ENCODE results near the gene GTF2F2. TPM values are rescaled to one million over a fixed set of nuclear protein-coding genes. Genes with fewer than 3 reads are reported as not detected.
A peak's percentile ranks its signal among the peaks of the same experiment; 100 is the strongest.

The GTF2F2 gene
- total and polyA plus RNA-seq, 2 experiments from 2014 or later = 42.1 to 75.6 TPM

DNA sequence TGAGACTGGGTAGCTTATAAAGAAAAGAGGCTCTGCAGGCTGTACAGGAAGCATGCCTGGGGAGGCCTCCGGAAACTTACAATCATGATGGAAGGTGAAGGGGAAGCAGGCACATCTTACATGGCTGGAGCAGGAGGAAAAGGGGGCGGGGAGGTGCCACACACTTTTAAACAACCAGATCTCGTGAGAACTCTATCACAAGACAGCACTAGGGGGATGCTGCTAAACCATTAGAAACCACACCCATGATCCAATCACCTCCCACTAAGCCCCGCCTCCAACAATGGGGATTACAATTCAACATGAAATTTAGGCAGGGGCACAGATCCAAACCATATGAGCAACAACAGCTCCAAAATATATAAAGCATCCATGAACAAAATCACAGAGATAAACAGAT, 46.5 kb upstream of the GTF2F2 start:
- H3F3A ChIP-seq (replicated peaks; ENCODE audit: low read depth) = no peaks in the 10 kb centered on the region
- H2AFZ ChIP-seq = no peak overlapping the region
- no peak overlapping the region for H3K4me3 ChIP-seq
- no peaks in the 10 kb centered on the region for H4K20me1 ChIP-seq (replicated peaks; ENCODE audit: insufficient read depth)
- ATAC-seq (peak; percentile 59), DNase-seq (ENCODE audit: low spot score) (peak; percentile 72)
- Mint-ChIP-seq H3K36me3 (ENCODE audit: low read depth) (no peaks in the 10 kb centered on the region), H3K27ac (no peak overlapping the region), H3K4me3 (no peak overlapping the region; the same call in 2 of the 3 replicates), H3K4me1 (peaks cover 5% of the 10 kb centered on the region; the same call in 2 of the 3 replicates), H3K9me3 (no peaks in the 10 kb centered on the region), H3K27me3 (ENCODE audit: insufficient read depth, low read depth, poor library complexity) (no peaks in the 10 kb centered on the region)
- H3K27ac ChIP-seq (ENCODE audit: low read depth) = no peak overlapping the region
- H3K9me2 ChIP-seq (ENCODE audit: insufficient read depth) = no peaks in the 10 kb centered on the region
- no peaks in the 10 kb centered on the region for H3K79me2 ChIP-seq (replicated peaks; ENCODE audit: insufficient read depth)
- no peaks in the 10 kb centered on the region for H3K36me3 ChIP-seq (ENCODE audit: insufficient read depth)
- H3K4me2 ChIP-seq = no peak overlapping the region
- H3K27me3 ChIP-seq (ENCODE audit: insufficient read depth) = no peaks in the 10 kb centered on the region
- TF ChIP-seq CREB1 (CRISPR knock-in tag; IDR thresholded peaks at IDR 0.05; ENCODE audit: low read depth) (no peak), STAT1 (IDR thresholded peaks at IDR 0.05; ENCODE audit: unreplicated experiment) (no peak), EZH2 (IDR thresholded peaks at IDR 0.05; ENCODE audit: low read depth, unreplicated experiment) (no peak)
- TF ChIP-seq, protein P1, sequence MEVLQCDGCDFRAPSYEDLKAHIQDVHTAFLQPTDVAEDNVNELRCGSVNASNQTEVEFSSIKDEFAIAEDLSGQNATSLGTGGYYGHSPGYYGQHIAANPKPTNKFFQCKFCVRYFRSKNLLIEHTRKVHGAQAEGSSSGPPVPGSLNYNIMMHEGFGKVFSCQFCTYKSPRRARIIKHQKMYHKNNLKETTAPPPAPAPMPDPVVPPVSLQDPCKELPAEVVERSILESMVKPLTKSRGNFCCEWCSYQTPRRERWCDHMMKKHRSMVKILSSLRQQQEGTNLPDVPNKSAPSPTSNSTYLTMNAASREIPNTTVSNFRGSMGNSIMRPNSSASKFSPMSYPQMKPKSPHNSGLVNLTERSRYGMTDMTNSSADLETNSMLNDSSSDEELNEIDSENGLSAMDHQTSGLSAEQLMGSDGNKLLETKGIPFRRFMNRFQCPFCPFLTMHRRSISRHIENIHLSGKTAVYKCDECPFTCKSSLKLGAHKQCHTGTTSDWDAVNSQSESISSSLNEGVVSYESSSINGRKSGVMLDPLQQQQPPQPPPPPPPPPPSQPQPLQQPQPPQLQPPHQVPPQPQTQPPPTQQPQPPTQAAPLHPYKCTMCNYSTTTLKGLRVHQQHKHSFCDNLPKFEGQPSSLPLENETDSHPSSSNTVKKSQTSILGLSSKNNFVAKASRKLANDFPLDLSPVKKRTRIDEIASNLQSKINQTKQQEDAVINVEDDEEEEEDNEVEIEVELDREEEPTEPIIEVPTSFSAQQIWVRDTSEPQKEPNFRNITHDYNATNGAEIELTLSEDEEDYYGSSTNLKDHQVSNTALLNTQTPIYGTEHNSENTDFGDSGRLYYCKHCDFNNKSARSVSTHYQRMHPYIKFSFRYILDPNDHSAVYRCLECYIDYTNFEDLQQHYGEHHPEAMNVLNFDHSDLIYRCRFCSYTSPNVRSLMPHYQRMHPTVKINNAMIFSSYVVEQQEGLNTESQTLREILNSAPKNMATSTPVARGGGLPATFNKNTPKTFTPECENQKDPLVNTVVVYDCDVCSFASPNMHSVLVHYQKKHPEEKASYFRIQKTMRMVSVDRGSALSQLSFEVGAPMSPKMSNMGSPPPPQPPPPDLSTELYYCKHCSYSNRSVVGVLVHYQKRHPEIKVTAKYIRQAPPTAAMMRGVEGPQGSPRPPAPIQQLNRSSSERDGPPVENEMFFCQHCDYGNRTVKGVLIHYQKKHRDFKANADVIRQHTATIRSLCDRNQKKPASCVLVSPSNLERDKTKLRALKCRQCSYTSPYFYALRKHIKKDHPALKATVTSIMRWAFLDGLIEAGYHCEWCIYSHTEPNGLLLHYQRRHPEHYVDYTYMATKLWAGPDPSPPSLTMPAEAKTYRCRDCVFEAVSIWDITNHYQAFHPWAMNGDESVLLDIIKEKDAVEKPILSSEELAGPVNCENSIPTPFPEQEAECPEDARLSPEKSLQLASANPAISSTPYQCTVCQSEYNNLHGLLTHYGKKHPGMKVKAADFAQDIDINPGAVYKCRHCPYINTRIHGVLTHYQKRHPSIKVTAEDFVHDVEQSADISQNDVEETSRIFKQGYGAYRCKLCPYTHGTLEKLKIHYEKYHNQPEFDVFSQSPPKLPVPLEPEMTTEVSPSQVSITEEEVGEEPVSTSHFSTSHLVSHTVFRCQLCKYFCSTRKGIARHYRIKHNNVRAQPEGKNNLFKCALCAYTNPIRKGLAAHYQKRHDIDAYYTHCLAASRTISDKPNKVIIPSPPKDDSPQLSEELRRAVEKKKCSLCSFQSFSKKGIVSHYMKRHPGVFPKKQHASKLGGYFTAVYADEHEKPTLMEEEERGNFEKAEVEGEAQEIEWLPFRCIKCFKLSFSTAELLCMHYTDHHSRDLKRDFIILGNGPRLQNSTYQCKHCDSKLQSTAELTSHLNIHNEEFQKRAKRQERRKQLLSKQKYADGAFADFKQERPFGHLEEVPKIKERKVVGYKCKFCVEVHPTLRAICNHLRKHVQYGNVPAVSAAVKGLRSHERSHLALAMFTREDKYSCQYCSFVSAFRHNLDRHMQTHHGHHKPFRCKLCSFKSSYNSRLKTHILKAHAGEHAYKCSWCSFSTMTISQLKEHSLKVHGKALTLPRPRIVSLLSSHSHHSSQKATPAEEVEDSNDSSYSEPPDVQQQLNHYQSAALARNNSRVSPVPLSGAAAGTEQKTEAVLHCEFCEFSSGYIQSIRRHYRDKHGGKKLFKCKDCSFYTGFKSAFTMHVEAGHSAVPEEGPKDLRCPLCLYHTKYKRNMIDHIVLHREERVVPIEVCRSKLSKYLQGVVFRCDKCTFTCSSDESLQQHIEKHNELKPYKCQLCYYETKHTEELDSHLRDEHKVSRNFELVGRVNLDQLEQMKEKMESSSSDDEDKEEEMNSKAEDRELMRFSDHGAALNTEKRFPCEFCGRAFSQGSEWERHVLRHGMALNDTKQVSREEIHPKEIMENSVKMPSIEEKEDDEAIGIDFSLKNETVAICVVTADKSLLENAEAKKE (CRISPR knock-in tag; IDR thresholded peaks at IDR 0.05) = no peak
- peaks cover 6% of the 10 kb centered on the region; the same call in 1 of the 2 replicates for H3K4me1 ChIP-seq (ENCODE audit: insufficient read depth)

DNA sequence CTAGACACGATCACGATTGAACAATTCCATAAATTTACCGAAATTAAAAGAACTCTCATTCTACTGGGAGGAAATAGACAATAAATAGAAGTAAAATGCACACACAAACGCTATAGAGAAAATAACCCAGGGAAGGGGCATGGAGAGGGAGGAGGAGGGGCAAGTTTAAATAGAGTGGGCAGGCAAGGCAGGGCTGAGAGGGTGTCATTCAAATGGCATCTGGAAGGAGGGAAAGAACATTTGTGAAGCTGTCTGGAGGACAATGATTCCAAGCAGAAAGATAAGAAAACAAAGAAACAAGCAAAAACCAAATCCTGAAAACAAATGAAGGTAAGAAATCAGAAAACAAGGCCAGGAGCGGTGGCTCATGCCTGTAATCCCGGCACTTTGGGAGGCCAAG, 45.6 kb upstream of the GTF2F2 start:
- H4K20me1 ChIP-seq (replicated peaks; ENCODE audit: insufficient read depth) = no peaks in the 10 kb centered on the region
- H3K36me3 ChIP-seq (ENCODE audit: insufficient read depth) = no peaks in the 10 kb centered on the region
- H3K79me2 ChIP-seq (replicated peaks; ENCODE audit: insufficient read depth) = no peaks in the 10 kb centered on the region
- H3K4me3 ChIP-seq = no peak overlapping the region
- H3K9me2 ChIP-seq (ENCODE audit: insufficient read depth) = no peaks in the 10 kb centered on the region
- peaks cover 6% of the 10 kb centered on the region; the same call in 1 of the 2 replicates for H3K4me1 ChIP-seq (ENCODE audit: insufficient read depth)
- DNase-seq (ENCODE audit: low spot score) = no peak
- H3K27me3 Mint-ChIP-seq (ENCODE audit: insufficient read depth, low read depth, poor library complexity) = no peaks in the 10 kb centered on the region
- H3K27ac ChIP-seq (ENCODE audit: low read depth) = no peak overlapping the region
- peak; percentile 65 for ATAC-seq
- peaks cover 5% of the 10 kb centered on the region; the same call in 2 of the 3 replicates for H3K4me1 Mint-ChIP-seq
- H3F3A ChIP-seq (replicated peaks; ENCODE audit: low read depth) = no peaks in the 10 kb centered on the region
- no peaks in the 10 kb centered on the region for H3K9me3 Mint-ChIP-seq
- peak overlapping the region; percentile 57; the same call in 1 of the 2 replicates for H2AFZ ChIP-seq
- no peak overlapping the region; the same call in 1 of the 2 replicates for H3K27ac Mint-ChIP-seq
- H3K27me3 ChIP-seq (ENCODE audit: insufficient read depth) = no peaks in the 10 kb centered on the region
- no peaks in the 10 kb centered on the region for H3K36me3 Mint-ChIP-seq (ENCODE audit: low read depth)
- no peak overlapping the region for H3K4me2 ChIP-seq
- no peak for TF ChIP-seq POLR2AphosphoS5 (IDR thresholded peaks at IDR 0.05; ENCODE audit: low read depth)
- TF ChIP-seq EZH2phosphoT487 (IDR thresholded peaks at IDR 0.05; ENCODE audit: unreplicated experiment) = no peak
- TF ChIP-seq JUNB (IDR thresholded peaks at IDR 0.05; ENCODE audit: unreplicated experiment) = no peak
- no peak for TF ChIP-seq EZH2 (IDR thresholded peaks at IDR 0.05; ENCODE audit: low read depth, unreplicated experiment)
- no peak overlapping the region for H3K4me3 Mint-ChIP-seq

Data from GM23338 (cell line).